ENCODE measurements around the gene SMC2.

Gene SMC2

GRCh38 chr9:104093647-104094533 is at the start of gene SMC2:
SMC2 (plus strand) TSS chr9:104094309; CDS start chr9:104095385, 1,076 bp downstream.
- H3K79me2 ChIP-seq (ENCODE audit: control insufficient read depth, low read length) = peaks cover 80% of the 10 kb centered on the region
- TF ChIP-seq EZH2phosphoT487 (IDR thresholded peaks at IDR 0.05; ENCODE audit: borderline replicate concordance, low read length) (no peak), CTCF (IDR thresholded peaks at IDR 0.05; ENCODE audit: low read depth, low read length, poor library complexity, severe bottlenecking) (no peak)
- peaks cover 57% of the 10 kb centered on the region for H3K4me1 ChIP-seq (ENCODE audit: control insufficient read depth, low read length)

DNA sequence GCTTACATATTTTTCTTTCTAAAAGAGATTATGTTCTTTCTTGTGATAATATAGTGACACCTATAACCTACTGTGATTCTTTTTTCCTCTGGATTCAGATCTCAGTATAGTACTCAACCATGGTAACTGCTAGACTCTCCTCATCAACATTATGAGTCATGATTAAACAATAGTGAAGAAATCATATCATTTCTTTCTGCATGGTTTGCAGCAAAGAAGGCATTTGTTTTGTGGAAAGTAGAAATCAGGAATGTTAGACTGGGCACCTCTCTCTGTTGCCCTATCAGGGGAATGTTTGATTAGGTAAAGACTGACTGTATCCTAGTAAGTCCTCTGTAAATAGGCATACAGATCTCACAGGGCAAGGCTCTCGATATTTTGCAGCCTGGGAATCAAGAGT is 25.6 kb upstream of the SMC2 start:
- H3K36me3 ChIP-seq (ENCODE audit: control insufficient read depth, low read length) = no peaks in the 10 kb centered on the region
- no peaks in the 10 kb centered on the region for H3K27me3 ChIP-seq (ENCODE audit: control insufficient read depth, low read length)
- H3K4me3 ChIP-seq (ENCODE audit: low read length) = no peak overlapping the region
- no peaks in the 10 kb centered on the region for H3K9me2 ChIP-seq (replicated peaks; ENCODE audit: control insufficient read depth, low read length)
- no peak overlapping the region for H3K27ac ChIP-seq (ENCODE audit: low read depth, low read length)
- H4K20me1 ChIP-seq (ENCODE audit: control insufficient read depth, insufficient read depth, low read depth, low read length) = no peaks in the 10 kb centered on the region
- no peaks in the 10 kb centered on the region for H3K79me2 ChIP-seq (ENCODE audit: control insufficient read depth, low read length)
- H3K4me1 ChIP-seq (ENCODE audit: control insufficient read depth, low read length) = no peaks in the 10 kb centered on the region
- no peaks in the 10 kb centered on the region for H3K9me3 ChIP-seq (ENCODE audit: control insufficient read depth, insufficient read depth, low read length)
- H3F3A ChIP-seq (ENCODE audit: control insufficient read depth, insufficient read depth) = no peaks in the 10 kb centered on the region
- no peak for TF ChIP-seq CTCF (IDR thresholded peaks at IDR 0.05; ENCODE audit: low read depth, low read length, poor library complexity, severe bottlenecking)
- TF ChIP-seq EZH2phosphoT487 (IDR thresholded peaks at IDR 0.05; ENCODE audit: borderline replicate concordance, low read length) = no peak
- H3K4me2 ChIP-seq (ENCODE audit: low read length) = no peak overlapping the region

More at GRCh38 chr9:104093647-104094533, at the start of gene SMC2:
- Histone ChIP-seq H3K27me3 (ENCODE audit: control insufficient read depth, low read length) (no peaks in the 10 kb centered on the region), H3K36me3 (ENCODE audit: control insufficient read depth, low read length) (peaks cover 52% of the 10 kb centered on the region), H3K4me2 (ENCODE audit: low read length) (peak within 1 kb of the TSS; percentile 89), H3K27ac (ENCODE audit: low read depth, low read length) (peak within 1 kb of the TSS; percentile 90), H3K9me2 (replicated peaks; ENCODE audit: control insufficient read depth, low read length) (no peaks in the 10 kb centered on the region), H4K20me1 (ENCODE audit: control insufficient read depth, insufficient read depth, low read depth, low read length) (no peaks in the 10 kb centered on the region), H3F3A (ENCODE audit: control insufficient read depth, insufficient read depth) (no peaks in the 10 kb centered on the region), H3K9me3 (ENCODE audit: control insufficient read depth, insufficient read depth, low read length) (no peaks in the 10 kb centered on the region), H3K4me3 (ENCODE audit: low read length) (peak within 1 kb of the TSS; percentile 97)

DNA sequence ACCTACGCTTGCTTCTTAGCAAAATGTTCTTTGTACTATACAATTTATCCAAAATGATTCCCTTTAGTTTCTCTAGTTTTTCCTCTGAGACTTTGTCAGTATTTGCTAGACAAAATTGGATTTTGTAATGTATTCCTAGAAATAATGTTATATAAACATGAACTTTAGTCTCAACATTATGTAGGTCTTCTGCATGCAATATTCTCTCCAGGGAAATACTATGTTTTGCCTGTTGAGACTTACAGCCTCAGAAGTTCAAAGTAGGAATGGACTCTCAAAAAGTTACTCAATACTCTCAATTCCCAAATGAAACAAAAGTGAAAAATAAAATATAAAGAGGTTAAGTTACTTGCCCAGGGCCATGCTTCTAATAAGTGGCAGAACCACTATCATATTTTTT is 24.8 kb upstream of the SMC2 start:
- H3K27me3 ChIP-seq (ENCODE audit: control insufficient read depth, low read length) = no peaks in the 10 kb centered on the region
- no peaks in the 10 kb centered on the region for H3K9me2 ChIP-seq (replicated peaks; ENCODE audit: control insufficient read depth, low read length)
- H3K4me3 ChIP-seq (ENCODE audit: low read length) = no peak overlapping the region
- no peak overlapping the region for H3K4me2 ChIP-seq (ENCODE audit: low read length)
- H3K79me2 ChIP-seq (ENCODE audit: control insufficient read depth, low read length) = no peaks in the 10 kb centered on the region
- no peaks in the 10 kb centered on the region for H3K9me3 ChIP-seq (ENCODE audit: control insufficient read depth, insufficient read depth, low read length)
- no peak for TF ChIP-seq EZH2phosphoT487 (IDR thresholded peaks at IDR 0.05; ENCODE audit: borderline replicate concordance, low read length)
- no peak for TF ChIP-seq CTCF (IDR thresholded peaks at IDR 0.05; ENCODE audit: low read depth, low read length, poor library complexity, severe bottlenecking)
- H4K20me1 ChIP-seq (ENCODE audit: control insufficient read depth, insufficient read depth, low read depth, low read length) = no peaks in the 10 kb centered on the region
- H3K36me3 ChIP-seq (ENCODE audit: control insufficient read depth, low read length) = no peaks in the 10 kb centered on the region
- no peaks in the 10 kb centered on the region for H3F3A ChIP-seq (ENCODE audit: control insufficient read depth, insufficient read depth)
- no peaks in the 10 kb centered on the region for H3K4me1 ChIP-seq (ENCODE audit: control insufficient read depth, low read length)
- no peak overlapping the region for H3K27ac ChIP-seq (ENCODE audit: low read depth, low read length)
